Measurements from ENCODE around the gene BRIP1.

- TF ChIP-seq SMC3 (IDR thresholded peaks at IDR 0.05) (no peak), BCL3 (IDR thresholded peaks at IDR 0.05) (no peak), ZFP36 (IDR thresholded peaks at IDR 0.05; ENCODE audit: borderline replicate concordance, partially characterized antibody) (no peak), HDAC2 (IDR thresholded peaks at IDR 0.05) (no peak), POLR2A (IDR thresholded peaks at IDR 0.05; ENCODE audit: low read length) (no peak), CTCF (IDR thresholded peaks at IDR 0.05) (no peak), EHF (CRISPR knock-in tag; IDR thresholded peaks at IDR 0.05) (no peak), CEBPB (IDR thresholded peaks at IDR 0.05) (no peak), EHMT2 (IDR thresholded peaks at IDR 0.05; ENCODE audit: low read depth) (no peak), HMGXB4 (CRISPR knock-in tag; IDR thresholded peaks at IDR 0.05; ENCODE audit: borderline replicate concordance) (no peak), REST (IDR thresholded peaks at IDR 0.05) (no peak), JUN (IDR thresholded peaks at IDR 0.05) (no peak), EP300 (IDR thresholded peaks at IDR 0.05) (no peak)
Measured at GRCh38 chr17:61650749-61651148, 212.6 kb downstream of the BRIP1 start.
